SK-N-SH treated with all-trans-retinoic acid at 6 μM for 48 hours (cell line): Measurements from ENCODE around the gene BTG1.

Experiments used
- TF ChIP-seq, protein P1 (sequence below): fragments of 250-450 bp; sonication (Bioruptor Pico); IDR thresholded peaks from 2 replicates; pipeline ENCODE4 v1.5.1; 2021; ENCODE audit warnings: mild to moderate bottlenecking, moderate library complexity
- TF ChIP-seq, protein P2 (sequence below): fragments of 250-450 bp; sonication (Bioruptor Pico); IDR thresholded peaks from 2 replicates; pipeline ENCODE4 v1.8.0; 2020; ENCODE audit warnings: mild to moderate bottlenecking, moderate library complexity, borderline replicate concordance

DNA sequence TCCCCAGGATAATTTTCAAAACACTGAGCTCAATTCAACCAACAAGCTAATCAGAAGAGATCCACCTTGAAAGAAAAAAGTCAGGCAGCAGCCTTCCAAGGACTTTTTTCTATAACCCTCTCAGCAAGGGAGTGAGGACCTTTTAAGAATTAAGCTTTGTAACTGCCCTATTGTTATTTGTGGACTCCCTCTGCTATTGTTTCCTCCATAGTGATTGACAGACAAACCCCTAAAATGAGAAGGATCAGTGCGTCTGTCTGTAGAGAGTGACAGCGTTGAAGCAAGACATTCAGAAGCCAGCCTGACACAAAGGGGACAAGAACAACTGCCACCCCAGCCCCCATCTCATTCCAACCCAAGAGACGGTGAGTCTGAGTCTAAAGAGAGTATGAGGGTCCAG, 30.3 kb upstream of the BTG1 start:
- TF ChIP-seq, protein P1, sequence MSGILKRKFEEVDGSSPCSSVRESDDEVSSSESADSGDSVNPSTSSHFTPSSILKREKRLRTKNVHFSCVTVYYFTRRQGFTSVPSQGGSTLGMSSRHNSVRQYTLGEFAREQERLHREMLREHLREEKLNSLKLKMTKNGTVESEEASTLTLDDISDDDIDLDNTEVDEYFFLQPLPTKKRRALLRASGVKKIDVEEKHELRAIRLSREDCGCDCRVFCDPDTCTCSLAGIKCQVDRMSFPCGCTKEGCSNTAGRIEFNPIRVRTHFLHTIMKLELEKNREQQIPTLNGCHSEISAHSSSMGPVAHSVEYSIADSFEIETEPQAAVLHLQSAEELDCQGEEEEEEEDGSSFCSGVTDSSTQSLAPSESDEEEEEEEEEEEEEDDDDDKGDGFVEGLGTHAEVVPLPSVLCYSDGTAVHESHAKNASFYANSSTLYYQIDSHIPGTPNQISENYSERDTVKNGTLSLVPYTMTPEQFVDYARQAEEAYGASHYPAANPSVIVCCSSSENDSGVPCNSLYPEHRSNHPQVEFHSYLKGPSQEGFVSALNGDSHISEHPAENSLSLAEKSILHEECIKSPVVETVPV = no peak
- TF ChIP-seq, protein P2, sequence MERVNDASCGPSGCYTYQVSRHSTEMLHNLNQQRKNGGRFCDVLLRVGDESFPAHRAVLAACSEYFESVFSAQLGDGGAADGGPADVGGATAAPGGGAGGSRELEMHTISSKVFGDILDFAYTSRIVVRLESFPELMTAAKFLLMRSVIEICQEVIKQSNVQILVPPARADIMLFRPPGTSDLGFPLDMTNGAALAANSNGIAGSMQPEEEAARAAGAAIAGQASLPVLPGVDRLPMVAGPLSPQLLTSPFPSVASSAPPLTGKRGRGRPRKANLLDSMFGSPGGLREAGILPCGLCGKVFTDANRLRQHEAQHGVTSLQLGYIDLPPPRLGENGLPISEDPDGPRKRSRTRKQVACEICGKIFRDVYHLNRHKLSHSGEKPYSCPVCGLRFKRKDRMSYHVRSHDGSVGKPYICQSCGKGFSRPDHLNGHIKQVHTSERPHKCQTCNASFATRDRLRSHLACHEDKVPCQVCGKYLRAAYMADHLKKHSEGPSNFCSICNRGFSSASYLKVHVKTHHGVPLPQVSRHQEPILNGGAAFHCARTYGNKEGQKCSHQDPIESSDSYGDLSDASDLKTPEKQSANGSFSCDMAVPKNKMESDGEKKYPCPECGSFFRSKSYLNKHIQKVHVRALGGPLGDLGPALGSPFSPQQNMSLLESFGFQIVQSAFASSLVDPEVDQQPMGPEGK (CRISPR knock-in tag) = no peak
